Activated CD8-positive, alpha-beta memory T cell treated with anti-CD3 and anti-CD28 coated beads, Interleukin-2, amount 50 U/mL, for 24 hours (primary cell): ENCODE results near the gene DIP2C.

Experiments used
- DNase-seq: peaks from one replicate; pipeline ENCODE4 v3.0.0-alpha.2; 2020; ENCODE audit errors: extremely low read depth

The DIP2C gene

GRCh38 chr10:239109-239508 lies 450.4 kb downstream of the DIP2C start:
- DNase-seq: no peak

GRCh38 chr10:235915-236314 lies 453.6 kb downstream of the DIP2C start:
- no peak for DNase-seq

- no peak for DNase-seq
Observed at GRCh38 chr10:234708-235406, 454.6 kb downstream of the DIP2C start.

- no peak for DNase-seq
Observed at GRCh38 chr10:232878-233277, 456.6 kb downstream of the DIP2C start.

- no peak for DNase-seq
Observed at GRCh38 chr10:232061-232460, 457.4 kb downstream of the DIP2C start.

GRCh38 chr10:230758-231157 lies 458.7 kb downstream of the DIP2C start:
- no peak for DNase-seq

GRCh38 chr10:228366-228765 lies 461.1 kb downstream of the DIP2C start:
- DNase-seq: no peak

GRCh38 chr10:227014-227413 lies 462.5 kb downstream of the DIP2C start:
- DNase-seq: no peak

- DNase-seq: no peak
Observed at GRCh38 chr10:226018-226417, 463.4 kb downstream of the DIP2C start.

- DNase-seq: no peak
Observed at GRCh38 chr10:224571-224970, 464.9 kb downstream of the DIP2C start.
